Measurements from ENCODE around the gene GSAP.
"Not testable (repeated sequence)": the region's sequence is repeated elsewhere in the genome, so short reads cannot be mapped to it uniquely, and the experiment has no call there.

Gene GSAP

GRCh38 chr7:77353911-77354310, 62.2 kb downstream of the GSAP start:
- DNase-seq: no peak

DNA sequence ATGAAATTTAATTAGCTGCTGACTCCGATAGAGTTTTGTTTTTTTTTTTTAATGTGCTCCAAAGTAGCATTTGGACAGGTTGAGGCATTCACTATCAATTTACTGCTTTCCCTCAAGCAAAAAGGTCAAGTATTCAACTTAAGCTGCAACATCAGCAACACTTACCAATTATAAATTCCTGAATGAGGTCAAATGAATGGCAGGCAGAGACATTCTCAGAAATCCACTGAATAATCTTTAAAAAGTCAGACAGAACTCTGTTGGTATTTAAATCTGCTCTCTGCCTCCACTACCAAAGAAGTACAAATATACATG, 62.8 kb downstream of the GSAP start:
- no peak for DNase-seq

GRCh38 chr7:77352665-77353406, 63.3 kb downstream of the GSAP start:
- DNase-seq: no peak

- DNase-seq: peak; percentile 33 to 50
Measured at GRCh38 chr7:77351539-77352004, 64.6 kb downstream of the GSAP start.

DNA sequence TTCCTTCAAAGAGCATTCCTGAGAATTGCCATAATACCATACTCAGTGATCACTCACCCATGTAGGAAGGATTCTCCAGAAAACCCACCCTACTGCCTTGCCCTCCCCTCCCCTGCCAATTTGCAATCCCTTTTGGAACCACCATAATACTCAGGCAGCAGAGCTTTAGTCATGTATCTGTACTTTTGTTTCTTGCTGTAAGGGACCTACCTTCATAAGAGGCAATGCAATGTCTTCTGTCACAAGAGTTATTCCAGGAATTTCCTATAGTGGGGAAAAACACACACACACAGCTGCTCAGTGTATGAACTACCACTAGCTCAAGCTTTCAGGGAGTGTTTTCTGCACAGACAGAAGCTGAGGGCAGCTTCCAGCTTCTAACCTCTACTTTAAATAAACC, 67.0 kb downstream of the GSAP start:
- no peak for DNase-seq

DNA sequence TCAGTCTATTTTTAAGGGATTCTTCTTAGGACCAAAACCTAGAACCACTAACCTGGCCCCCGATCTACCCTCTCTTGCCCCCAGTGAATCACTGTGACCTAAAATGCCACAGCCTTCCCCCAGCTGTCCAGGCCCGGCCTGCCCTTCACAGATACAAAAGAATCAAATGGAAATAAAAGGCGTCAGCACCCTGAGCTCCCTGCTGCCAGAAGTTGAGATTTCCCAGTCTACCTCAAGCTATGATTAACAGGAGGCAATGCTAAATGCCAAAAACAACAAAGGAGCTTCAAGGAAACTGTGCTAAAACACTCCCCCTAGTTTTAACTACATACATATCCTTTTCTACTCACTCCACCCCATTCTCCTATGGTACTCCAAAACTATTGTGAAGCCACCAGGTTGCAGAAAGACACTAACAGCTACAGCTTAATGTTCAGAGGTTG, 67.8 kb downstream of the GSAP start:
- DNase-seq: no peak

DNA sequence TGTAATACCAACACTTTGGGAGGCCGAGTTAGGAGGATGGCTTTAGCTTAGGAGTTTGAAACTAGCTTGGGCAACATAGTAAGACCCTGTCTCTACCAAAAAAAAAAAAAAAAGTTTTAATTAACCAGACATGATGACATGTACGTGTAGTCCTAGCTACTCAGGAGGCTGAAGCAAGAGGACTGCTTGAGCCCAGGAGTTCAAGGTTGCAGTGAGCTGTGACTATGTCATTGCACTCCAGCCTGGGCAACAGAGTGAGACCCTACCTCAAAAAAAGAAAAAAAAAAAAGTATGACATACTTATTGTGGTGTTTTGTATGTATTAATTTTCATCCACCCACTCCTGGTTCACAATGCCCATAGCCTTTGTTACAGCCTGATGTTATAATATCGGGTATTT, 69.7 kb downstream of the GSAP start:
- no peak for DNase-seq

DNA sequence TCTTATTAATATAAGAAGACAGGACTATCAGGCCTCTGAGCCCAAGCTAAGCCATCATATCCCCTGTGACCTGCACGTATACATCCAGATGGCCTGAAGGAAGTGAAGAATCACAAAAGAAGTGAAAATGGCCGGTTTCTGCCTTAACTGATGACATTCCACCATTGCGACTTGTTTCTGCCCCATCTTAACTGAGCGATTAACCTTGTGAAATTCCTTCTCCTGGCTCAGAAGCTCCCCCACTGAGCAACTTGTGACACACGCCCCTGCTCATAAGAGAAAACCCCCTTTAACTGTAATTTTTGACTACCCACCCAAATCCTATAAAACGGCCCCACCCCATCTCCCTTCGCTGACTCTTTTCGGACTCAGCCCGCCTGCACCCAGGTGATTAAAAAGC, 70.7 kb downstream of the GSAP start:
- not testable (repeated sequence) for DNase-seq

GRCh38 chr7:77339726-77340125, 76.4 kb downstream of the GSAP start:
- no peak for DNase-seq

DNA sequence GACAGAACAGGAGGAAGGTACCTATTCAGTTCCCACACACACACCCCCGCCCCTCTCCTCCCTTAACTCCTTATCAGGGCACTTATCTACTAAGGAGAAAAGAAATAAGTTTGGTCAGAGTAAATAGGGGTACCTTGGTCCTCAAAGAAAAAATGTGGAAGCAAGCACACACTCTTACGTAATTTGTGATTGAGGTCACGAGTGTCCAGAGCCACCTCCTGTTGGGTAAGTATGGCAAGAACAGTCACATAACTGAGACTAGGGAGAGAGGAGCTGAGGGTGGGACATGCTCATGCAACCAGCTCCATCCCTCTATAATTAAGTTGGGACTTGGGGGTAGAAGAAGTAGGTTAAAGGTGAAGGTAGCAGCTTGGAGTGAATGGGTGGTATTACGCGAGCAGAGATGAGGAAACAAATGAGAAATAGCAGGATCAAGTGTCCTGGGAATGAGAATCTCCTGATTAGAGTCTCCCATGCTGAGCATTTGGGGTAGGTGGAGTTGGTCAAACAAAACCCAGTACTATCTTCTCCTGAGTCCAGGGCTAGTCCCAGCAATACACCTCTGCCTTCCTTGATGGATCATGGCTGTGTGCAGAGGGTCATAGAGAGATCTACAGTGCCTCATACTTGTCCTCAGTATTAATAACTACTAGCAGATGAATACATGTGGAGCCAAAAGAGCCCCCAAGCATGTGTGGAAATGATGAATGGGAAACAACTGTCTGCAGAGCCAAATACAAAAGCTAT, 77.1 kb downstream of the GSAP start:
- DNase-seq: no peak

- no peak for DNase-seq
Measured at GRCh38 chr7:77338260-77338659, 77.9 kb downstream of the GSAP start.

DNA sequence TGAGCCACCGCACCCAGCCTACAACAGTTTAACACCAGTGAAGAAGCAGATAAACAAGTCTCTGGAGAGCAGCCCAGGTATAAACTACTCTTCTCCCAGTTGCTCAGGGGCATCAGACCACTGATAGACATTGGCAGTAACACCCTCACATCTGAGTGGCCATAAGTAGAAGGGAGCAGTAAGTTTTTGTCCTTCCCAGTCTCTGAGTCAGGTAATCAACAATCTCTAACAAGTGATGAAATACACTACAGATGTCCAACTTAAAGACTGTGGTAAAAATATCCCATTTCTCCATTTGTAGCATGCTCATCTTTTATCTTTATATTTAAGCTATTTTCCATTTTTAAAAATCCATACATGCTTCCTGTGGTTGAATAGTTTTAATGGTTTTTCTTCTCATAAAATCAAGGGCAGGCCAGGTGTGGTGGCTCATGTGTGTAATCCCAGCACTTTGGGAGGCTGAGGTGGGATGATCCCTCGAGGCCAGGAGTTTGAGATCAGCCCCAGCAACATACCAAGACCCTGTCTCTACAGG, 78.6 kb downstream of the GSAP start:
- DNase-seq: no peak

DNA sequence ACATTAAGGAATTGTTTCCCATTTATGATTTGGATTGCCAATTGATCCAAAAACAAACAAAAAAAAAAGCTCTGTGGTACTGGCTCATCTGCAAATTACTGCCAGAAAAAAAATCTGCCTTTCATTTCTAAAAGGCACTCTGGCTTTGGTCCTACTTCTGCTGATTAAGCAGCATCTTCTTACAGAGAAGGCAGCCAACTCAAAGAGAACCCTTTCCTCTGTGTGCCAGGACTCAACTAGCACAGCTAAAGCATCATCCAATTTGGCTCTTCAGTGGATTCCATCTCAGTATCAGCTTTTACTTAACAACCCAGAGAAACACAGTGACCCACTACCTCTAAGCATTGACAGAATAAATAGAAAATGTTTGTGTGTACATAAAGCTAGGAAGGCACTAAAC, 80.6 kb downstream of the GSAP start:
- no peak for DNase-seq

DNA sequence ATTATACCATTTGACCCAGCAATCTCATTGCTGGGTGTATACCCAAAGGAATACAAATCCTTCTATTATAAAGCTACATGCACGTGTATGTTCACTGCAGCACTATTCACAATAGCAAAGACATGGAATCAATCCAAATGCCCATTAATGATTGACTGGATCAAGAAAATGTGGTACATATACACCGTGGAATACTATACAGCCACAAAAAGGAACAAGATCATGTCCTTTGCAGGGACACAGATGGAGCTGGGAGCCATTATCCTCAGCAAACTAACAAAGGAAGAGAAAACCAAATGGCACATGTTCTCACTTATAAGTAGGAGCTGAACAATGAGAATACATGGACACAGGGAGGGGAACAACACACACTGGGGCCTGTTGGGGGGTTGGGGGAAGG, 82.1 kb downstream of the GSAP start:
- not testable (repeated sequence) for DNase-seq

GRCh38 chr7:77331938-77332695, 84.0 kb downstream of the GSAP start:
- peak; percentile 41 to 53 for DNase-seq

DNA sequence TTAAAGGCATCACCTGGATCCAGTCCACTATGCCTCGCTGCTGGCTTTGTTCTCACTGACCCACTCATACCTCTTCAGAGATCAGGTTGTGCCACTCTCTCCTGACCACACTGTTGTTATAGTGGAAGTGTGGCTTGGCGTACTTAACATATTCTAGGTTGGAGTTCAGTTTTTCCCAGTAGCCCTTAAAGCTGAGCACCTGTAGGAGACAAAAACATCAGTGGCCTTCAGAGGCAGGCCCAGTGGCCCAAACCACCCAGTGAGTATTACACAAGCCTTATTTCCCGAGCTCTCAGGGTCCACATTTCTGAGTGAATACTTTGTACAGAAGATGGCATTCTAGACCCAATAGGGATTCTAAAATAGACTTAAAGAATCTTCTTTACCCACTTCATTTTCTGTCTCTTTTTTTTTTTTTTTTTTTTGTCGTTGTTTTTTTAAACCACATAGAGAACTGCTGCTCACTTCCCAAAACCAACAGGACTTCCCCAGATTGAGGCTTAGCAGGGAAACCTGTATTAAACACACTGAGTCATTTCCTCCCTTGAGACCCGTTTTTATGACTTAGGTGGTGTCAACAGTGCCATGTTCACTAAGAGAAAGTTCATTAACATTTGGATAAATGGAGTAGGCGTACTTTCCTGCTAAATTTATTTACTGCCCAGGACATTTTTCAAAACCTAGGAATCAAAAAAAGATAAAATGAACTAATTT, 85.8 kb downstream of the GSAP start:
- no peak for DNase-seq

- DNase-seq: no peak
Measured at GRCh38 chr7:77329466-77330168, 86.5 kb downstream of the GSAP start.

DNA sequence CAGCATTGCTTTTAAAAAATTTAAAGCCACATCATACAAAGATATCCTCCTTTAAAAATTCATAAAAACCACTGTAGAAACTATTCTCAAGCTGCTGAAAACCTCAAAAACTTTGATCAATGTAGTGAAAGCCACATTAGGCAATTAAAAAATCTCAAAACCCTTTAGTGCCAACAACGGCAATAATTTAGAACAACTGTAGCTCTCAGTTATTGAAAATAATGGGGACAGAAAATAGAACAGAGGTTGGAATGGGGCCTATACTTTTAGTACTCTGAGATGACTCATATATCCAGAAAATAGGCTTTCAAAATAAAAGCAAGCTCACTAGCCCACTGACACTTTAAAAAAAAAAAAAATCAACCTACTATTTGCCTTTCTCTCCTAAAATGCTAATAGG, 87.5 kb downstream of the GSAP start:
- DNase-seq: no peak

DNA sequence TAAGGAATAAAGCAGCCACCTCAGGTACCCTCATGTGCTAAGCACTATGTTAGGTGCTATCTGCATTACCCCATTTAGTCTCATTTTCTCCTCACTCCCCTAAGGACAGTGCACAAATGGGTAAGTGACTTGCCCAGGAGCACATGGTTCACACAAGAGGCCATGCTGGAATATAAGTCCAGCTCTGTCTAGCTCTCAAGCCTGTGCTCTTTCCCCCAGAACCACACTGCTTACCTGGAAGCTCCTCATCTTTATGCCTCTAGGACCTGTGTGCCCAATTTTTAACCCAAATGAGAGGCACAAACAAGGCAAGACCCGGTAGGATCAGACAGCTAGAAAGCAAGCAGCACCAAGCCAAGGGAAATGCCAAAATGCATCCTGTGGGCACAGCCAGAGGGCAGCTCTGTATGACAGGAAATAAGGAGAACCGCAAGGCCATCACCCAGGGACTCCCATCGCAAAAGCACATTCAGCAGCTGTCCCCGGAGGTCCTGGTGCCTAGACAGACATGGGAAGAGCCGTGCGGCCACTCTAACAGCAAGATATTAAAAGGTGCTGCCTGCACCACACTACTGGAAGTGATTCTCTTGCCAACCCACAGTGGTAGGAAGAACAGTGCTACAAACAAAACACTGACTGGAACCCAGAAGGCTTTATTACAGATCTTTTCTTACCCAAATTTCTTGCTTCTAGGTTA, 88.1 kb downstream of the GSAP start:
- peak; percentile 21 to 29 for DNase-seq

DNA sequence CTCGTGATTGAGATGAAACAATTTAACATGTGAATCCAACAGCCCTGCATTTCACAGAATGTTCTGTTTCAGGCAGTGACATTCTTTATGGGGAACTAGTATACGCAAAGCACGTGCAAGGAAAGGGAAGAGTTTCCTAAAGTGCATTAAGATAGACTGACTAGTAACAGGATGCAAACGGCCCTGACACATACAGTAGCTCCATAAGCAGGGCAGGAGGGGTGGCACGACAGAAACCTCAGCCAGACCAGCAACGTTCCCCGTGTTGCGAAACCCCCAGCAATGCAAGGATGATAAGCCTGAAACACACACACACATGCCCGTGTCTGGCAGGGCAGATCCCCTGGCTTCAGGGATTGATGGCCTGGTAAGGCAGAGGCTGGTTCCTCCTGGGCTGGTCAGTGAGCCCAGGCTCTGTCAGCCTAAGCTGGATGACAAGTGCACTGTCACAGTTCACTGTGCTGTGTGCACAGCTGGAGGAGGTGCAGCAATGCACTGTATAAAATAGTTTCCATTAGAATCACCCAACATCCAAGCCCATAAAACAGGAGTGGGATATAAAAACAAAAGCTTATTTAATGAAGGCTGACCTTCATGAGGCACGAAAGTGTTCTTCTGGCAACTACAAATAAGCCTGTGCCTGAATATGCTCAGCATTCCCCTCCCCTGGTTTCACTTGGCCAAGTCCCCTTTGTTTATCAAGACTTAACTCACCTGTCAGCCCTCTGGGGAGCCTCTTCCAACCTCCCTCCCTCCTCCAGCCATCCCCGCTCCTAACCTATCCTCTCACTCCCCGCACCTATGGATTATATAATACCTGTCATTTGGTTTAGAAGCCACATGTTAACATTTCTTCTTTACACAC, 88.8 kb downstream of the GSAP start:
- no peak for DNase-seq

GRCh38 chr7:77326131-77326530, 90.0 kb downstream of the GSAP start:
- DNase-seq: no peak

All from stimulated activated CD4-positive, alpha-beta T cell treated with anti-CD3 and anti-CD28 coated beads, Interleukin-2, amount 100 ng/mL, for 24 hours (primary cell).